ENCODE data around the gene CCDC174.
A peak's percentile ranks its signal among the peaks of the same experiment; 100 is the strongest.
"Not testable (repeated sequence)": the region's sequence is repeated elsewhere in the genome, so short reads cannot be mapped to it uniquely, and the experiment has no call there.

The CCDC174 gene

DNA sequence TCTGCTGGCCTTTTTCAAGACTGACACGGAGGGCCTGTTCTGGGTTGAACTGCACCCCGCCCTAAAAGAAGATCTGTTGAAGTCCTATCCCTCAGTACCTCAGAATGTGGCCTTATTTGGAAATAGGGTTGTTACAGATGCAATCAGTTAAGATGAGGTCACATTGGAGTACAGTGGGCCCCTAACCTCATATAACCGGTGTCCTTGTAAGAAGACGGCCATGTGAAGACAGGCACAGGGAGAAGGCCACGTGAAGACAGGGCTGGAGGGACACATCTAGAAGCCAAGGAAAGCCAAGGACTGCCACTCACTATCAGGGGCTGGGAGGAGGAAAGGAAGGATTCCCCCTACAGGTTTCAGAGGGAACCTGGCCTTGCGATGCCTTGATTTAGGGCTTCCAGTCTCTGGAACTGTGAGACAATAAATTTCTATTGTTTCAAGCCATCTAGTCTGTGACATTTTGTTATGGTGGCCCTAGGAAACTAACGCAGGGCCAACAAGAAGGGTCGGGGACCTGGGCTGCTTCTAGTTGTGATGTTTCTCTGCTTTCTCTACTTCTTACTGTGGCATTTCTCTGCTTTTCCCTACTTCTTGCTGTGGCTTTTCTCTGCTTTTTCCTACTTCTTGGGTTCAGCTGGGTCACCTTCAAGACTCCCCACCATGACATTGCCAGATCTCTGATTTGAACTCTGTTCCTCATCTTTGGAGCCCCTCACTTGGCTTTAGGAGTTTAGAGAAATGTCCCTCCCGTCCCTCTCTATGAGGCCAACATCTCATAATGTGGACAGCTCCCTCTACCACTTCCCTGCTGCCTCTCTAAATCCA lies 4.8 kb upstream of the CCDC174 start:
- no peak for DNase-seq (ENCODE audit: low read depth)
- TF ChIP-seq, protein P1, sequence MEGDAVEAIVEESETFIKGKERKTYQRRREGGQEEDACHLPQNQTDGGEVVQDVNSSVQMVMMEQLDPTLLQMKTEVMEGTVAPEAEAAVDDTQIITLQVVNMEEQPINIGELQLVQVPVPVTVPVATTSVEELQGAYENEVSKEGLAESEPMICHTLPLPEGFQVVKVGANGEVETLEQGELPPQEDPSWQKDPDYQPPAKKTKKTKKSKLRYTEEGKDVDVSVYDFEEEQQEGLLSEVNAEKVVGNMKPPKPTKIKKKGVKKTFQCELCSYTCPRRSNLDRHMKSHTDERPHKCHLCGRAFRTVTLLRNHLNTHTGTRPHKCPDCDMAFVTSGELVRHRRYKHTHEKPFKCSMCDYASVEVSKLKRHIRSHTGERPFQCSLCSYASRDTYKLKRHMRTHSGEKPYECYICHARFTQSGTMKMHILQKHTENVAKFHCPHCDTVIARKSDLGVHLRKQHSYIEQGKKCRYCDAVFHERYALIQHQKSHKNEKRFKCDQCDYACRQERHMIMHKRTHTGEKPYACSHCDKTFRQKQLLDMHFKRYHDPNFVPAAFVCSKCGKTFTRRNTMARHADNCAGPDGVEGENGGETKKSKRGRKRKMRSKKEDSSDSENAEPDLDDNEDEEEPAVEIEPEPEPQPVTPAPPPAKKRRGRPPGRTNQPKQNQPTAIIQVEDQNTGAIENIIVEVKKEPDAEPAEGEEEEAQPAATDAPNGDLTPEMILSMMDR (IDR thresholded peaks at IDR 0.05; ENCODE audit: low read depth, low read length, missing control alignments), result peak; percentile 11
- in situ Hi-C loops (cut with HindIII; ENCODE audit: low sequenced_read_pairs), result no loop called here
- no peak overlapping the region for H3K4me3 ChIP-seq (ENCODE audit: low read depth, low read length)

DNA sequence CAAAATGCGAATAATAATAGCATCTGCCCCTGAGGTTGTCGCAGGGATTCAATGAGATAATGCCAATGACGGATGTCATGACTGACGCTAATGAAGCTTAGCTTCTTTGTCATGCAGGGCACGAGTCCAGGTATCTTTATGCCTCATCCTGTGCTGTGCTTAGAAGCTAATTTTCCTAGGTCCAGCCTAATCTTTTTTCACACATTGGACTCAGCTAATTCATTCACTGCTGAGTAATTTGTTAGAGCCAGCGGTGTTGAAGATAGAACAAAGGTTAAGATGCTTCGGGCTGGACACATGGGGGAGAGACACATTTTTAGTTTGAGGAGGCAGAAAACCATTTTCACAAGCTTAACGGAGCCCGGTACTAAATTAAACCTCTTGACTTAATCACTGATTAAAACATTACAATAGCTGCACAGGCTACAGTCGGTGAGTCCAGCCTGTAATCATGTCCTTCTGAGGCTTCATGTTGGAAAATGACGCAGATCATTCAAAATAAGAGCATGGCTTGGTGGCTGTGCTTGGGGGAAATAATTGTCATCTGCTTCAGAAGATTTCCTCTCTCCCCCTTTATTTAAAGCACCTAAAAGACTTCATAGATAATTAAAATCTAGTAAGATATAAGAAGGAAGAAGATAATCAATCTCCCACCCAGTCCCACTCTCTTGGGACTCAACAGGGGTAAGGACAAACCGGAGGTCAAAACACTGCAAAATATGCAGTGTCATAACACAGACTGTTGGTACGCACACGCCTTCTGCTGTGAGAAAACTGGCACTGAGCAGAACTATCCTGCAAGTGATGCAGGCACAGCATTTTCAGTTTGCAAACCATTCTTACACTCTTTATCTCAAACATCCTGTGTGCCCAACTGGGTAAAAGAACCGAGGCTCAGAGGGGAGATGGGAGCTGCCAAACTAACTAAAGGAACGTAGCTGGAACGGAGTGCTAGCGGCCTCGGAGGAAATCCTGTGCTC lies 3.3 kb upstream of the CCDC174 start:
- in situ Hi-C loops (cut with HindIII; ENCODE audit: low sequenced_read_pairs), result no loop called here
- TF ChIP-seq, protein P1 (IDR thresholded peaks at IDR 0.05; ENCODE audit: low read depth, low read length, missing control alignments), result no peak
- no peak for DNase-seq (ENCODE audit: low read depth)
- H3K4me3 ChIP-seq (ENCODE audit: low read depth, low read length), result no peak overlapping the region

DNA sequence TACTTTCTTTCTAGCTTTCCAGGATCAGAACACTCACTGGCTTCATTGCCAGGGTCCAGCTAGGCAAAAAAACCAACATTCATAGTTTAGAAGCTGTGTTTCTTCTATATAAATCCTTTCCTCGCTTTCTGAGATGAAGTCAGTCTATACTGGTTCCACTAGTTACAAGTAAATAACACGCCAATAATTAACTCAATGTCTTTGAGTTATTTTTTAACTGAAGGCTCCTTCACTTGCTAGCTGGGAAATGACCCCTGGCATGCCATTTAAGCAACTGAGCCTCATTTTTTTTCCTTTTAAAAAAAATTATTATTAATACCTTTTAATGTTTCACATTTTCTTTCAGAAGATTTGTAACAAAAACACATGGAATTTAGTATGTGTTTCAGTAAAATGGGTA lies 2.1 kb upstream of the CCDC174 start:
- no peak for DNase-seq (ENCODE audit: low read depth)
- H3K4me3 ChIP-seq (ENCODE audit: low read depth, low read length), result no peak overlapping the region
- TF ChIP-seq, protein P1 (IDR thresholded peaks at IDR 0.05; ENCODE audit: low read depth, low read length, missing control alignments), result no peak
- in situ Hi-C loops (cut with HindIII; ENCODE audit: low sequenced_read_pairs), result no loop called here

DNA sequence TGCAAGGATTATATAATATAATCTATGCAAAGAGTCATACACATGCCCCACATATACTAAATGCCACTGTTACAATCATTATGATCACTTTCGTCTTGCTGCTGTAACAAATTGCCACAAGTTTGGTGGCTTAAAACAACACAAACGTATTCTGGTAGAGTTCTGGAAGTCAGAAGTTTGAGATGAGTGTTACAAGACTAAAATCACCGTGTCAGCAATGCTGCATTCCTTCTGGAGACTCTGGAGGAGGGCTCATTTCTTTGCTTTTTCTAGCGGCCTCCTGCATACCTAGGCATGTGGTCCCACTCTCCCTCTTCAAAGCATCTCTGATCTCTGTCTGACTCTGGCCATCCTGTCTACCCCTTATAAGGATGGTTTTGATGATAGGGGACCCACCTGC lies 1.4 kb upstream of the CCDC174 start:
- in situ Hi-C loops (cut with HindIII; ENCODE audit: low sequenced_read_pairs), result loop anchor here (10.0 kb wide), 1 partner anchor 295 kb away; the partner anchor contains the start of gene NR2C2
- no peak for DNase-seq (ENCODE audit: low read depth)
- no peak overlapping the region for H3K4me3 ChIP-seq (ENCODE audit: low read depth, low read length)
- TF ChIP-seq, protein P1 (IDR thresholded peaks at IDR 0.05; ENCODE audit: low read depth, low read length, missing control alignments), result no peak

DNA sequence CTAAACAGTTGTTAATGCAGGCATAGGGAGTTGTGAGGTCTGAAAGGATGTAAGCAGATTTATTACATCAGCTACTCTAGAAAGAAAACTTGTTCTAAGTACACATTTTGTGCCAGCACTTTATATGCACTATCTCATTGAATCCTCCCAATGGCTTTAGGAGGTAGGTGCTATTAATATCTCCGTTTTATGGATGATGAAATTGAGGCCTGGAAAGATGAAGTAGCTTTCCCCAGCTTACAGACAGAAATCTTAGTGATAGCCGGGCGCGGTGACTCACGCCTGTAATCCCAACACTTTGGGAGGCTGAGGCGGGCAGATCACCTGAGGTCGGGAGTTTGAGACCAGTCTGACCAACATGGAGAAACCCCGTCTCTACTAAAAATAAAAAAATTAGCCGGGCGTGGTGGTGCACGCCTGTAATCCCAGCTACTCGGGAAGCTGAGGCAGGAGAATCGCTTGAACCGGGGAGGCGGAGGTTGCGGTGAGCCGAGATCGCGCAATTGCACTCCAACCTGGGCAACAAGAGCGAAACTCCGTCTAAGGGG lies 872 bp downstream of the CCDC174 start:
- in situ Hi-C loops (cut with HindIII; ENCODE audit: low sequenced_read_pairs), result loop anchor here (10.0 kb wide), 1 partner anchor 292 kb away; the partner anchor contains the start of gene NR2C2
- DNase-seq (ENCODE audit: low read depth), result not testable (repeated sequence)

DNA sequence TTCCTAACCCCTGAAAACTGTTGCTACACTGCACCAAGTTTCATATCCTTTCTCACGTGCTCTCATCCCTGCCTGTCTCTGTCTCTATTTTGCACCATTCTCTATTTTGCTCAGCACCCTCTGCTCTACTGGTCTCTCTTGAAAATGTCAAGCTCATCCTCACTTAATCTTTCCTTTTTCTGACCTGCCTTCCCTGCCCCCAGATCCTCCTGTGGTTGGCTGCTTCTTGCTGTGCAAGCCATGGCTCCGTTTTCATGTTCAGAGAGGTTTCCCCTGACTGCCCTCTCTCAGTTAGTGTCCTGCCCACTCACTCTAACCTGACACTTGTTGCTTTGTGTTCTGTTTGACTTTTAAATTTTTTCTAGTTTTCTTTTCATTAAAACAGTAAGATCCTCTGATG lies 6.0 kb downstream of the CCDC174 start:
- in situ Hi-C loops (cut with HindIII; ENCODE audit: low sequenced_read_pairs), result loop anchor here (10.0 kb wide), 1 partner anchor 287 kb away; the partner anchor contains the start of gene NR2C2
- DNase-seq (ENCODE audit: low read depth), result no peak
- no peak overlapping the region for H3K4me3 ChIP-seq (ENCODE audit: low read depth, low read length)
- TF ChIP-seq, protein P1 (IDR thresholded peaks at IDR 0.05; ENCODE audit: low read depth, low read length, missing control alignments), result no peak

More for the DNA sequence above, 872 bp downstream of the CCDC174 start:
- H3K4me3 ChIP-seq (ENCODE audit: low read depth, low read length), result peak overlapping the region; percentile 98

Measured in astrocyte of the cerebellum (primary cell).